Keratinocyte (primary cell): ENCODE results near the gene IER5. TPM values are rescaled to one million over a fixed set of nuclear protein-coding genes. Genes with fewer than 3 reads are reported as not detected.
A peak's percentile ranks its signal among the peaks of the same experiment; 100 is the strongest.

Experiments used
- DNase-seq: peaks from one replicate; pipeline ENCODE4 v3.0.0-alpha.2; 2011; ENCODE audit warnings: low read depth, missing footprints, low spot score
- FAIRE-seq: peaks from 2 replicates; lab custom pipeline; 2011; peaks lifted over from hg19 to GRCh38; lab: Jason Lieb, UNC
- H2AFZ ChIP-seq: 2 replicates; pipeline ENCODE4 v1.6.0; 2012; ENCODE audit warnings: low read length, control low read depth, inconsistent platforms; ENCODE audit not compliant: control insufficient read depth
- H3K27ac ChIP-seq: 2 replicates; pipeline ENCODE4 v1.5.1; 2011; ENCODE audit warnings: low read length; ENCODE audit not compliant: control insufficient read depth, insufficient read depth
- H3K27me3 ChIP-seq: 3 replicates; pipeline ENCODE4 v1.6.0; 2011; ENCODE audit warnings: low read length; ENCODE audit not compliant: control insufficient read depth, insufficient read depth; ENCODE audit errors: extremely low read depth
- H3K36me3 ChIP-seq, 2 experiments: 2 replicates in 1 of 2; 3 replicates in 1 of 2; pipeline ENCODE4 v1.5.1; 2011; ENCODE audit warnings: low read length in 2 of 2, mild to moderate bottlenecking in 1 of 2; ENCODE audit not compliant: control insufficient read depth in 2 of 2, insufficient read depth in 2 of 2; ENCODE audit errors: extremely low read depth in 1 of 2
- H3K4me1 ChIP-seq: 3 replicates; pipeline ENCODE4 v1.5.1; 2011; ENCODE audit warnings: low read length; ENCODE audit not compliant: control insufficient read depth, insufficient read depth; ENCODE audit errors: extremely low read depth
- H3K4me2 ChIP-seq: 3 replicates; pipeline ENCODE4 v1.6.0; 2011; ENCODE audit warnings: low read depth, low read length; ENCODE audit not compliant: control insufficient read depth, insufficient read depth; ENCODE audit errors: extremely low read depth
- H3K4me3 ChIP-seq, 3 experiments: fragments of 200-600 bp in 1 of 3; sonication (generic) in 1 of 3; 2 replicates in 2 of 3; 3 replicates in 1 of 3; pipeline ENCODE4 v1.5.1; 2011 to 2016; ENCODE audit warnings: low read length in 3 of 3, mild to moderate bottlenecking in 3 of 3, control low read depth in 2 of 3, inconsistent platforms in 1 of 3, low read depth in 1 of 3, mixed read lengths in 1 of 3, mixed run types in 1 of 3, moderate library complexity in 1 of 3; ENCODE audit not compliant: control insufficient read depth in 2 of 3, insufficient read depth in 2 of 3; ENCODE audit errors: extremely low read depth in 1 of 3
- H3K79me2 ChIP-seq: 2 replicates; pipeline ENCODE4 v1.6.0; 2012; ENCODE audit warnings: low read length; ENCODE audit not compliant: control insufficient read depth, insufficient read depth
- H3K9ac ChIP-seq: 3 replicates; pipeline ENCODE4 v1.6.0; 2011; ENCODE audit warnings: low read length; ENCODE audit not compliant: control insufficient read depth, insufficient read depth; ENCODE audit errors: extremely low read depth
- H3K9me1 ChIP-seq: 3 replicates; pipeline ENCODE4 v1.6.0; 2011; ENCODE audit warnings: low read length; ENCODE audit not compliant: control insufficient read depth, insufficient read depth; ENCODE audit errors: extremely low read depth
- H3K9me3 ChIP-seq: 2 replicates; pipeline ENCODE4 v1.5.1; 2012; ENCODE audit warnings: low read depth, low read length; ENCODE audit not compliant: control insufficient read depth
- H4K20me1 ChIP-seq: 3 replicates; pipeline ENCODE4 v1.6.0; 2011; ENCODE audit warnings: low read length; ENCODE audit not compliant: control insufficient read depth, insufficient read depth; ENCODE audit errors: extremely low read depth
- EZH2 ChIP-seq: IDR thresholded peaks from one replicate; pipeline ENCODE4 v1.6.1; 2012; ENCODE audit warnings: inconsistent platforms, mild to moderate bottlenecking, low read length, moderate library complexity
- dilution Hi-C: fragments of 300-500 bp; cut with MboI; formaldehyde crosslinking; loops from one replicate; pipeline ENCODE4 v1.7.0; 2020; ENCODE audit warnings: low sequenced_read_pairs; ENCODE audit not compliant: extremely low pct_ligation_motif_present
- polyA plus RNA-seq, 5 experiments: library from polyadenylated mRNA; depleted of rRNA in 3 of 5; stranded (reverse) in 3 of 5; stranded (forward) in 1 of 5; unstranded in 1 of 5; fragments of >200 nt; gene quantifications; 1 replicate in 1 of 5; 2 replicates in 3 of 5; 3 replicates in 1 of 5; pipeline versions ENCODE4 v1.2.1 to v1.2.3, GENCODE V29; 2011 to 2012; ENCODE audit warnings: missing spikeins in 2 of 5, low read depth in 1 of 5, low replicate concordance in 1 of 5
- TF ChIP-seq, protein P1 (sequence below), 3 experiments: IDR thresholded peaks in 1 of 3; conservative IDR thresholded peaks in 1 of 3; optimal IDR thresholded peaks in 1 of 3; 2 replicates in 2 of 3; 3 replicates in 1 of 3; pipeline versions ENCODE3 to v1.5.1; 2011; ENCODE audit warnings: low read length in 3 of 3, mild to moderate bottlenecking in 3 of 3, moderate library complexity in 2 of 3, control low read depth in 1 of 3, inconsistent platforms in 1 of 3; ENCODE audit not compliant: insufficient read depth in 2 of 3; ENCODE audit errors: extremely low read depth in 1 of 3

The IER5 gene
- polyA plus RNA-seq, 1 donor (not counting 4 experiments of a cell fraction or from before 2014, with no cell fraction given), result 22.5 TPM

- peak overlapping the region; percentile 49 for H3K9ac ChIP-seq
- H3K79me2 ChIP-seq, result no peaks in the 10 kb centered on the region
- H3K27me3 ChIP-seq, result no peaks in the 10 kb centered on the region
- H4K20me1 ChIP-seq, result no peaks in the 10 kb centered on the region
- no peaks in the 10 kb centered on the region for H3K9me1 ChIP-seq
- peaks cover 39% of the 10 kb centered on the region for H3K4me1 ChIP-seq
- peak overlapping the region; percentile 83 for H3K27ac ChIP-seq
- no peaks in the 10 kb centered on the region for H3K36me3 ChIP-seq
- peak overlapping the region; percentile 44 for H3K4me2 ChIP-seq
- TF ChIP-seq, protein P1, sequence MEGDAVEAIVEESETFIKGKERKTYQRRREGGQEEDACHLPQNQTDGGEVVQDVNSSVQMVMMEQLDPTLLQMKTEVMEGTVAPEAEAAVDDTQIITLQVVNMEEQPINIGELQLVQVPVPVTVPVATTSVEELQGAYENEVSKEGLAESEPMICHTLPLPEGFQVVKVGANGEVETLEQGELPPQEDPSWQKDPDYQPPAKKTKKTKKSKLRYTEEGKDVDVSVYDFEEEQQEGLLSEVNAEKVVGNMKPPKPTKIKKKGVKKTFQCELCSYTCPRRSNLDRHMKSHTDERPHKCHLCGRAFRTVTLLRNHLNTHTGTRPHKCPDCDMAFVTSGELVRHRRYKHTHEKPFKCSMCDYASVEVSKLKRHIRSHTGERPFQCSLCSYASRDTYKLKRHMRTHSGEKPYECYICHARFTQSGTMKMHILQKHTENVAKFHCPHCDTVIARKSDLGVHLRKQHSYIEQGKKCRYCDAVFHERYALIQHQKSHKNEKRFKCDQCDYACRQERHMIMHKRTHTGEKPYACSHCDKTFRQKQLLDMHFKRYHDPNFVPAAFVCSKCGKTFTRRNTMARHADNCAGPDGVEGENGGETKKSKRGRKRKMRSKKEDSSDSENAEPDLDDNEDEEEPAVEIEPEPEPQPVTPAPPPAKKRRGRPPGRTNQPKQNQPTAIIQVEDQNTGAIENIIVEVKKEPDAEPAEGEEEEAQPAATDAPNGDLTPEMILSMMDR (optimal IDR thresholded peaks at IDR 0.05 in 1 of 3, IDR thresholded peaks at IDR 0.05 in 1 of 3, conservative IDR thresholded peaks at IDR 0.05 in 1 of 3; ENCODE audit: extremely low read depth in 1 of 3, insufficient read depth in 2 of 3, low read length in 3 of 3), result no peak
- peak overlapping the region in 1 of 3 experiments; percentile 16 for H3K4me3 ChIP-seq
- FAIRE-seq, result no peak
- H3K9me3 ChIP-seq, result no peaks in the 10 kb centered on the region
- no peak overlapping the region for H2AFZ ChIP-seq
- DNase-seq, result no peak
- dilution Hi-C loops, result no loop called here
These were observed 24.6 kb downstream of the IER5 start for GRCh38 chr1:181113059-181113641.

DNA sequence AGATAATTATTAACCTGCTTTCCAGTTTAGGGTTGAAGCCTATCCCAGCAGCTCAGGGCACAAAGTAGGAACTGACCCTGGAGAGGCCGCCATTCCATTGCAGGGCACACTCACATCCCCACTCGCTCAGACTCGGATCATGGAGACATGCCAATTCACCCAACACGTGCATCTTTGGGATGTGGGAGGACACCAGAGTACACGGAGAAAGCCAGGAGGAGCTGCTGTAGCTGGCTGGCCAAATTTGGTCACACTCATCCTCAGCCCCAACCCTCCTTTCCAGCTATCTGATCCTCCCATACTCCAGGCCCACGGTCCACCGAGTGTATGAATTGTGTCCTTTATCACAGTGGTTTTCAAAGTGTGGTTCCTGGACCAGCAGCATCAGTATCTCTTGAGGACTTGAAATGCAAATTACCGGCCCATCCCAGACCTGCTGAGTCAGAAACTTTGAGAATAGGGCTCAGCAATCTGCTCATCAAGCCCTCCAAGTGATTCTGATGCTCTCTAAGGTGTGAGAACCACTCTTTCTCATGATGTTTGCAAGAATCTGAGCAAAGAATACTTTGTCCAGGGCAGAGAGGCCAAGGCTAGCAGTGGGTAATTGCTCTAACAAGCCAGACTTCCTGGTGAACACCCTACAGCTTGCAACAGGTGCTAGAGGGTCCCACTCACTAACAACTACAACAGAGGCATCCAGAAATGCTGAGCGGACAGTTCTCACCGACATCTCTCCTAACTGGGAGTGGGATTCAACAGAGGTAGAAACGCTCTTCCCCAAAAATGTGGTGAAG lies 26.3 kb downstream of the IER5 start:
- H2AFZ ChIP-seq, result no peak overlapping the region
- no peaks in the 10 kb centered on the region for H4K20me1 ChIP-seq
- TF ChIP-seq, protein P1 (optimal IDR thresholded peaks at IDR 0.05 in 1 of 3, IDR thresholded peaks at IDR 0.05 in 1 of 3, conservative IDR thresholded peaks at IDR 0.05 in 1 of 3; ENCODE audit: extremely low read depth in 1 of 3, insufficient read depth in 2 of 3, low read length in 3 of 3), result no peak
- TF ChIP-seq EZH2, result no peak
- DNase-seq (no peak), FAIRE-seq (no peak)
- peaks cover 47% of the 10 kb centered on the region for H3K4me1 ChIP-seq
- H3K9me1 ChIP-seq, result no peaks in the 10 kb centered on the region
- H3K9ac ChIP-seq, result no peak overlapping the region
- H3K27ac ChIP-seq, result no peak overlapping the region
- no peak overlapping the region for H3K4me3 ChIP-seq
- peaks cover 3% of the 10 kb centered on the region for H3K9me3 ChIP-seq
- dilution Hi-C loops, result no loop called here
- H3K27me3 ChIP-seq, result no peaks in the 10 kb centered on the region
- no peak overlapping the region for H3K4me2 ChIP-seq
- no peaks in the 10 kb centered on the region for H3K79me2 ChIP-seq
- no peaks in the 10 kb centered on the region for H3K36me3 ChIP-seq
